Measurements from ENCODE around the gene CREBRF. TPM values are rescaled to one million over a fixed set of nuclear protein-coding genes. Genes with fewer than 3 reads are reported as not detected.

CREBRF gene
- total and polyA plus RNA-seq, 2 of the 4 experiments (the other 2 are of a cell fraction) = 3.2 to 16.1 TPM

- no CpG with 5 or more reads among the region's 8 CpGs for WGBS, 2 experiments (ENCODE audit: extremely low coverage in 2 of 2, insufficient read length in 1 of 2)
- H3K4me3 ChIP-seq (ENCODE audit: insufficient read depth, low read depth, low read length) = no peak overlapping the region
- ChIA-PET POLR2A (ENCODE audit: unreplicated experiment) (no interaction called here), CTCF (interaction anchor here (0.6 to 0.7 kb wide), 3 partner anchors 58 to 445 kb away, joined by 3 to 5 read pairs (median 5); no protein-coding TSS in a partner anchor)
- H3K79me1 ChIP-seq (ENCODE audit: low read depth in 1 of 2, low read length in 2 of 2) = no peaks in the 10 kb centered on the region
- H3K18ac ChIP-seq (ENCODE audit: low read depth, low read length) = no peak overlapping the region
- no peak overlapping the region for H2BK120ac ChIP-seq (ENCODE audit: low read depth, low read length)
- H3K36me3 ChIP-seq (ENCODE audit: control insufficient read depth, insufficient read depth, low read length) = no peaks in the 10 kb centered on the region
- ATAC-seq (ENCODE audit: low read depth) (no peak), DNase-seq (no peak)
- no peak overlapping the region for H3K23ac ChIP-seq (ENCODE audit: low read depth, low read length)
- H2AK9ac ChIP-seq (replicated peaks; ENCODE audit: low read depth, low read length, poor library complexity) = no peak overlapping the region
- no peak overlapping the region for H4K5ac ChIP-seq (ENCODE audit: low read depth, low read length)
- no peak overlapping the region for H3K4me2 ChIP-seq (ENCODE audit: low read depth, low read length)
- H2BK20ac ChIP-seq (ENCODE audit: low read depth, low read length) = no peak overlapping the region
- H3K9me3 ChIP-seq (ENCODE audit: control insufficient read depth, insufficient read depth, low read length) = no peaks in the 10 kb centered on the region
- intact Hi-C loops (cut with micrococcal nuclease) = no loop called here
- H3K14ac ChIP-seq (replicated peaks; ENCODE audit: low read depth, low read length) = no peak overlapping the region
- H3K9me1 ChIP-seq (ENCODE audit: insufficient read depth, low read length) = no peaks in the 10 kb centered on the region
- H4K20me1 ChIP-seq (ENCODE audit: insufficient read depth, low read length) = no peaks in the 10 kb centered on the region
- no peak overlapping the region for H3K56ac ChIP-seq (ENCODE audit: extremely low read depth, insufficient read depth, low read length)
- no peak overlapping the region for H2AK5ac ChIP-seq (ENCODE audit: low read depth, low read length)
- H3K27me3 ChIP-seq (ENCODE audit: control insufficient read depth, insufficient read depth, low read length) = peaks cover 11% of the 10 kb centered on the region
- dilution Hi-C loops (cut with HindIII; ENCODE audit: low sequenced_read_pairs, unreplicated experiment) = no loop called here
- no peak overlapping the region for H4K91ac ChIP-seq (ENCODE audit: insufficient read depth, low read depth, low read length)
- no peak overlapping the region for H2BK15ac ChIP-seq (ENCODE audit: low read depth, low read length)
- H3K27ac ChIP-seq (ENCODE audit: insufficient read depth, low read length) = no peak overlapping the region
- no peak overlapping the region for H2BK5ac ChIP-seq (ENCODE audit: low read depth, low read length, poor library complexity, severe bottlenecking)
- TF ChIP-seq MAZ (IDR thresholded peaks at IDR 0.05; ENCODE audit: borderline replicate concordance, low read depth, low read length) (no peak), RCOR1 (IDR thresholded peaks at IDR 0.05; ENCODE audit: insufficient replicate concordance, low read length) (no peak), CHD1 (IDR thresholded peaks at IDR 0.05; ENCODE audit: low read depth, low read length) (no peak), POLR2A (IDR thresholded peaks at IDR 0.05; ENCODE audit: low read depth, low read length) (no peak), SMC3 (IDR thresholded peaks at IDR 0.05; ENCODE audit: low read depth, low read length) (no peak), CTCF (conservative IDR thresholded peaks at IDR 0.05; ENCODE audit: low read depth, low read length) (no peak), RAD21 (IDR thresholded peaks at IDR 0.05; ENCODE audit: low read length) (no peak), ELK1 (IDR thresholded peaks at IDR 0.05; ENCODE audit: borderline replicate concordance, low read depth, low read length) (no peak), RFX5 (IDR thresholded peaks at IDR 0.05; ENCODE audit: low read depth, low read length) (no peak)
- in situ Hi-C loops (cut with MboI; ENCODE audit: low sequenced_read_pairs) = loop anchor here (25.0 kb wide), 2 partner anchors 415 to 1140 kb away; no protein-coding TSS in a partner anchor
- no peak overlapping the region for H3K9ac ChIP-seq (ENCODE audit: low read depth, low read length)
- no peak overlapping the region for H3K4ac ChIP-seq (ENCODE audit: low read depth, low read length)
- no peak overlapping the region for H4K8ac ChIP-seq (ENCODE audit: low read depth in 2 of 2, low read length in 2 of 2)
- no peaks in the 10 kb centered on the region for H3K4me1 ChIP-seq (ENCODE audit: control insufficient read depth, insufficient read depth, low read length)
- H2AFZ ChIP-seq (replicated peaks; ENCODE audit: low read length, poor library complexity) = no peak overlapping the region
- no TSS peak for BruUV-seq (replicated peaks)
Observed at GRCh38 chr5:173172166-173172565, 116.0 kb downstream of the CREBRF start.

Data from IMR-90 (cell line).